IMR-90 (cell line): ENCODE measurements around the gene SLC19A1. TPM values are rescaled to one million over a fixed set of nuclear protein-coding genes. Genes with fewer than 3 reads are reported as not detected.

Experiments used
- RFX5 ChIP-seq: IDR thresholded peaks from 2 replicates; pipeline ENCODE4 v1.8.0; 2012; ENCODE audit warnings: low read depth, mild to moderate bottlenecking, low read length, moderate library complexity
- polyA plus RNA-seq, 3 experiments: library from polyadenylated mRNA; depleted of rRNA; stranded (reverse); fragments of >200 nt; gene quantifications; 2 replicates each; pipeline ENCODE4 v1.2.3, GENCODE V29; 2012; ENCODE audit warnings: low replicate concordance in 1 of 3
- total RNA-seq: library from RNA; depleted of rRNA; stranded (reverse); fragments of >200 nt; gene quantifications from 2 replicates; pipeline ENCODE4 v1.2.3, GENCODE V29; 2012
- TF ChIP-seq, protein P1 (sequence below): fragments of 150-350 bp; IDR thresholded peaks from 2 replicates; pipeline ENCODE4 v1.6.1; 2016; ENCODE audit warnings: low read depth, mild to moderate bottlenecking, low read length, moderate library complexity, borderline replicate concordance

SLC19A1 gene
- total and polyA plus RNA-seq, 2 of the 4 experiments (the other 2 are of a cell fraction), result 2.2 to 16.2 TPM

DNA sequence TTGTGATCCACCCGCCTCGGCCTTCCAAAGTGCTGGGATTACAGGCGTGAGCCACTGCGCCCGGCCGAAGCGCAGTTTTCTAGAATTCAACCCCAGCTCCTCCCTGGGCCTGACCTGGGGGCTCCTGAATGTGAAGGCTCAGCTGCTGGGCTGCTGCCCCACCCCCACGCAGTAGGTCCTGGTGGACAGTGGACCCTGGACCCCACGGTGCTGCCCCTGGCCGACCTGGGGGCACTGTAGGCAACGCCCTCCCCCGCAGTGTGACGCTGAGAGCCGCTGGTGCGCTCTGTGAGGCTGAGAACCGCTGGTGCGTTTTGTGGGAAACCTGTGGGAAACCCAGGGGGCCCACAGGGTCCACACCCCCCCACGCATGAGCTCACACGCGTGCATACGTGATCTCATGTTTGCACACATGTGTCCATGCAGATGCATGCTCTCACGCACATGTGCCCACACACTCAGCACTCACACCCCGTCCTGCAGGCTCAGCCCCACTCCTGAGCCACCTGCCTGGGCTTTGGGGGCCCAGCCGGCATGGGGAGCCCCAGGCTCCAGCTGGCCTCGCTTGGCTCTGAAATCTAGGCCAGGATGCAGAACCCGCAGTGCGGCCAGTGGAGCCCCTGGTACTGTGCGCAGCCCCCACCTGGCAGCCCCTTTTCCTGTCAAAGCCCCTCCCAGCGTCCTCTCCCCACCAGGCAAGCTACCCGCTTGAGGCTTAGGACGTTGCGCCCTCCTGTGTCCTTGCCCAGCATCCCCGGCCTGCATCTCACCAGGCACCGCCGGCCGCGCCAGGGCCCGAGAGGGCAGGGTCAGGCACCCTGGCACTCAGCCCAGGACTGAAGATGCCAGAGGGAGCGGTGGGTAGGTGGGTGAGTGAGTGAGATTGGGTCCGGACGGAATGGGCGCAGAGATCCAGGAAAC is 69.5 kb downstream of the SLC19A1 start (continued):
- TF ChIP-seq, protein P1, sequence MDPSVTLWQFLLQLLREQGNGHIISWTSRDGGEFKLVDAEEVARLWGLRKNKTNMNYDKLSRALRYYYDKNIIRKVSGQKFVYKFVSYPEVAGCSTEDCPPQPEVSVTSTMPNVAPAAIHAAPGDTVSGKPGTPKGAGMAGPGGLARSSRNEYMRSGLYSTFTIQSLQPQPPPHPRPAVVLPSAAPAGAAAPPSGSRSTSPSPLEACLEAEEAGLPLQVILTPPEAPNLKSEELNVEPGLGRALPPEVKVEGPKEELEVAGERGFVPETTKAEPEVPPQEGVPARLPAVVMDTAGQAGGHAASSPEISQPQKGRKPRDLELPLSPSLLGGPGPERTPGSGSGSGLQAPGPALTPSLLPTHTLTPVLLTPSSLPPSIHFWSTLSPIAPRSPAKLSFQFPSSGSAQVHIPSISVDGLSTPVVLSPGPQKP, result no peak
- TF ChIP-seq RFX5, result no peak
